ENCODE measurements around the gene FMNL2. TPM values are rescaled to one million over a fixed set of nuclear protein-coding genes. Genes with fewer than 3 reads are reported as not detected.
A peak's percentile ranks its signal among the peaks of the same experiment; 100 is the strongest.

The FMNL2 gene
- total RNA-seq, 5 donors from 2014 or later (not counting 1 experiment from before 2014, with no cell fraction given): 0.63 to 0.96 (median 0.75) TPM

DNA sequence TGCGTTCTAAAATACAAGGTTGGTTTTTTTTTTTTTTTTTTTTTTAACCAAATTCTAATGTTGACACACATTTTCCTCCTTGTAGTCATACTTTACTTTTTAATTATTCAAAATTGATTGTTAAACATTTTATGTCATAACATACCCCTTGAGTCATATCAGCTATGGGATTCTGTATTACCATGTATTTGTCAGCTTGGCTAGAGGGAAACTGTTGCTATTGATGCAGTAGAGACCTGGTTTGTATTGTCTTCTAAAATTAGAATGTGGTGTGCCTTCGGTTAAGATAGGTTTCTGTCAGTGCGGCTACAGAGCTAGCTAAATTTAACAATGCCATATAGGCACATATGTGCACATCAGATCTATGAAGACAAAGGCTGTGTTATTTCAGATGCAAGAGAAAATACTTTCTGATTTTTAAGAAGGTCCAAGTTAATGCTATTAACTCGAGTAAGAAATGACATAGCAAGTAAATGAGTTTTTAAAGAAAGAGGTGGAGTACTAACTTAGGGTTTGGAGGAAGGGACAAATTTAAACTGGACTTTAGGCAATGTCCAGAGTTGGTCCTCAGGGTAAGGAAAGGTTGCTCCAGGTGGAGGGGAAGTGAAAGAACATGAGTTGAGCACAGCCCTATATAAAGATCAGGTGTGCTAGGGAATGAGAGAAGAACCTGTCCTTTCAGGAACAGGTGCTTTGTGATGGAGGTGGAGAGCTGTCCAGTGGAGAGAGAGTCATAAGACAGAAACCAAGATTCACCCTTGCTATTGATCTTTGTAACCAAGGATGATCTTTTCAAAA is 230.0 kb downstream of the FMNL2 start:
- ChIA-PET CTCF (no interaction called here), POLR2A (interaction anchor here in 1 of 2 donors (0.7 kb wide), 1 partner anchor 320 kb away, joined by 5 read pairs; no protein-coding TSS in a partner anchor)
- no peaks in the 10 kb centered on the region for H3K9me3 ChIP-seq
- 43% methylated on average over 1 of the region's 4 CpGs for WGBS (ENCODE audit: insufficient coverage)
- Mint-ChIP-seq H3K36me3 (no peaks in the 10 kb centered on the region), H3K27ac (no peak overlapping the region), H3K4me1 (no peaks in the 10 kb centered on the region), H3K27me3 (peaks cover 9 to 16% of the 10 kb centered on the region in 2 donors), H3K9me3 (no peaks in the 10 kb centered on the region), H3K4me3 (no peak overlapping the region)
- DNase-seq (no peak), ATAC-seq (replicated peaks in 1 of 4) (no peak)
- no peak overlapping the region for H3K4me3 ChIP-seq (ENCODE audit: control insufficient read depth in 1 of 2, extremely low read depth in 1 of 2, low read length in 1 of 2)
- H3K4me1 ChIP-seq (ENCODE audit: control insufficient read depth in 1 of 2, extremely low read depth in 1 of 2, insufficient read depth in 2 of 2, low read length in 2 of 2): no peaks in the 10 kb centered on the region
- H3K27me3 ChIP-seq (replicated peaks in 1 of 2; ENCODE audit: control insufficient read depth in 2 of 2, extremely low read depth in 1 of 2, insufficient read depth in 2 of 2, low read length in 1 of 2): peaks cover 0 to 4% of the 10 kb centered on the region in 2 experiments
- no peaks in the 10 kb centered on the region for H3K36me3 ChIP-seq (ENCODE audit: control insufficient read depth in 2 of 2, extremely low read depth in 1 of 2, insufficient read depth in 1 of 2, low read length in 1 of 2)
- H3K27ac ChIP-seq (ENCODE audit: low read length): no peak overlapping the region

DNA sequence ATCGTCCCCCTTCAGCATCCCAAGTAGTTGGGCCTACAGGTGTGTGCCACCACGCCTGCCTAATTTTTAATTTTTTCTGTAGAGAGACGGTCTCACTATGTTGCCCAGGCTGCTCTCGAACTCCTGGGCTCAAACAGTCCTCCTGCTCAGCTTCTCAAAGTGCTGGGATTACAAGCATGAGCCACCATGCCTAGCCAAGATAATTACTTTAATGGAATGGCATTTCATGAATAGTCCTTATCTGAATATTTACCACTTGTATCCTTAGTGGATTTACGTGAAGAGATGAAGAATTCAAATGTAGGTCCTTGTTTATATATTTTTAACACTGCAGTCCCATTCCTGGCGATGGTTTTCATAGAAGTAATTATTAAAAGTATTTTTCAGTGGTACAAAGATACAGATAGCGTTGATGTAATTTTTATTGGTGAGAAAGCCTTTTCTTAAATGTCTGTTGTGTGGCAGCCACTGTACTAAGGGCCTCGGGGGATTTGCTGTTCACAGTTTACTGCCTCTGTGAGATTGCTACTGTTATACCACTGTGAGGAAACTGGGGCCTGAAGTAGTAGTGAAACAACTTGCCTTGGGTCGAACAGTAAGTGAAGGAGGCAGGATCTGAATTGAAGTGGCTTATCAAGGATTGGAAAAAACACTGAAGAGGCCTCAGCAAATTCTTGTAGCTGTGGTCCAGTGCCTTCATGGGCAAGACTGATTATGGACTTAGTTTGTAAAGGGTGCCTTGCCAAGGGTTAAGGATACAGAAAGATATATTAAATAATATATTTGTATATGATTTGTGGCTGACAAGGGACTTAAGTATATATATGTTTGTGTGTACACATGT is 231.1 kb downstream of the FMNL2 start:
- H3K36me3 ChIP-seq (ENCODE audit: control insufficient read depth in 2 of 2, extremely low read depth in 1 of 2, insufficient read depth in 1 of 2, low read length in 1 of 2): no peaks in the 10 kb centered on the region
- Mint-ChIP-seq H3K36me3 (no peaks in the 10 kb centered on the region), H3K4me1 (no peaks in the 10 kb centered on the region), H3K4me3 (no peak overlapping the region), H3K27ac (no peak overlapping the region), H3K27me3 (peaks cover 9 to 16% of the 10 kb centered on the region in 2 donors), H3K9me3 (no peaks in the 10 kb centered on the region)
- ChIA-PET POLR2A (no interaction called here), CTCF (no interaction called here)
- H3K27me3 ChIP-seq (replicated peaks in 1 of 2; ENCODE audit: control insufficient read depth in 2 of 2, extremely low read depth in 1 of 2, insufficient read depth in 2 of 2, low read length in 1 of 2): peaks cover 0 to 4% of the 10 kb centered on the region in 2 experiments
- H3K4me1 ChIP-seq (ENCODE audit: control insufficient read depth in 1 of 2, extremely low read depth in 1 of 2, insufficient read depth in 2 of 2, low read length in 2 of 2): no peaks in the 10 kb centered on the region
- H3K4me3 ChIP-seq (ENCODE audit: control insufficient read depth in 1 of 2, extremely low read depth in 1 of 2, low read length in 1 of 2): no peak overlapping the region
- WGBS (ENCODE audit: insufficient coverage): 81% methylated on average over 6 of the region's 9 CpGs
- H3K27ac ChIP-seq (ENCODE audit: low read length): no peak overlapping the region
- H3K9me3 ChIP-seq: no peaks in the 10 kb centered on the region
- ATAC-seq (replicated peaks in 1 of 4) (no peak), DNase-seq (no peak)

DNA sequence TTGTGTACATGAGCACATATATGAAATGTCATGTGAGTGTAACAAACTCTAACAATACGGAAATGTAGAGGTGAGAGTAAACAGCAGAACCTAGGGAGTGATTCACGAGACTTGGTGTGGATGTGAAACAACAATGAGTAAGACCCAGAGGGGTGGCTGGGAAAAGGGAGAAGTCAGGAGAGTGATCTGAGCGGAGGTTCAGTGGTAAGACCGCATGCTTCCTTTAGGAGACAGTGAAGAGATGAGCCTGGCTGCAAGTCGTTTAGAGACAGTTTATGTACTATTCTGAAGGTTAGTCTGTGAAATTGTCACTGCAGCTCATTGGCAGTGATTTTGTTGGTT is 231.7 kb downstream of the FMNL2 start:
- ChIA-PET POLR2A (no interaction called here), CTCF (no interaction called here)
- Mint-ChIP-seq H3K36me3 (no peaks in the 10 kb centered on the region), H3K4me3 (no peak overlapping the region), H3K4me1 (no peaks in the 10 kb centered on the region), H3K27ac (no peak overlapping the region), H3K9me3 (no peaks in the 10 kb centered on the region), H3K27me3 (peaks cover 9 to 14% of the 10 kb centered on the region in 2 donors)
- Histone ChIP-seq H3K27me3 (replicated peaks in 1 of 2; ENCODE audit: control insufficient read depth in 2 of 2, extremely low read depth in 1 of 2, insufficient read depth in 2 of 2, low read length in 1 of 2) (peaks cover 0 to 4% of the 10 kb centered on the region in 2 experiments), H3K9me3 (no peaks in the 10 kb centered on the region), H3K4me1 (ENCODE audit: control insufficient read depth in 1 of 2, extremely low read depth in 1 of 2, insufficient read depth in 2 of 2, low read length in 2 of 2) (no peaks in the 10 kb centered on the region), H3K4me3 (ENCODE audit: control insufficient read depth in 1 of 2, extremely low read depth in 1 of 2, low read length in 1 of 2) (no peak overlapping the region), H3K36me3 (ENCODE audit: control insufficient read depth in 2 of 2, extremely low read depth in 1 of 2, insufficient read depth in 1 of 2, low read length in 1 of 2) (no peaks in the 10 kb centered on the region), H3K27ac (ENCODE audit: low read length) (no peak overlapping the region)
- DNase-seq (peak in 1 of 35 experiments; percentile 0), ATAC-seq (replicated peaks in 1 of 4) (no peak)
- 68% methylated on average over 5 of the region's 5 CpGs for whole genome bisulfite sequencing (ENCODE audit: insufficient coverage)

DNA sequence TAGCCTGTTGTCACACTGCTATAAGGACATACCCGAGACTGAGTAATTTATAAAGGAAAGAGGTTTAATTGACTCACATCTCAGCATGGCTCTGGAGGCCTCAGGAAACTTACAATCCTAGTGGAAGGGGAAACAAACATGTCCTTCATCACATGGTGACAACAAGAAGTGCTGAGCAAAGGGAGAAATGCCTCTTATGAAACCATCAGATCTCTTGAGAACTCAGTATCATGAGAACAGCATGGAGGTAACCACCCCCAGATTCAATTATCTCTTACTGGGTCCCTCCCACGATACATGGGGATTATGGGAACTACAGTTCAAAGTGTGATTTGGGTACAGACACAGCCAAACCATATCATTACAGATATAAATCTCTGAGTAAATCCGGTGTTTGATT is 233.6 kb downstream of the FMNL2 start:
- H3K4me3 ChIP-seq (ENCODE audit: control insufficient read depth in 1 of 2, extremely low read depth in 1 of 2, low read length in 1 of 2): no peak overlapping the region
- DNase-seq (no peak), ATAC-seq (replicated peaks in 1 of 4) (no peak)
- H3K36me3 Mint-ChIP-seq: no peaks in the 10 kb centered on the region
- H3K4me1 Mint-ChIP-seq: peaks cover 0 to 3% (median 0%) of the 10 kb centered on the region in 3 donors
- ChIA-PET POLR2A (no interaction called here), CTCF (no interaction called here)
- no peaks in the 10 kb centered on the region for H3K36me3 ChIP-seq (ENCODE audit: control insufficient read depth in 2 of 2, extremely low read depth in 1 of 2, insufficient read depth in 1 of 2, low read length in 1 of 2)
- H3K27me3 Mint-ChIP-seq: peaks cover 9 to 14% of the 10 kb centered on the region in 2 donors
- no peaks in the 10 kb centered on the region for H3K9me3 Mint-ChIP-seq
- no peak overlapping the region for H3K27ac Mint-ChIP-seq
- no CpG with 5 or more reads among the region's 3 CpGs for WGBS (ENCODE audit: insufficient coverage)
- H3K4me3 Mint-ChIP-seq: no peak overlapping the region
- H3K4me1 ChIP-seq (ENCODE audit: control insufficient read depth in 1 of 2, extremely low read depth in 1 of 2, insufficient read depth in 2 of 2, low read length in 2 of 2): no peaks in the 10 kb centered on the region
- no peak overlapping the region for H3K27ac ChIP-seq (ENCODE audit: low read length)
- peaks cover 0 to 4% of the 10 kb centered on the region in 2 experiments for H3K27me3 ChIP-seq (replicated peaks in 1 of 2; ENCODE audit: control insufficient read depth in 2 of 2, extremely low read depth in 1 of 2, insufficient read depth in 2 of 2, low read length in 1 of 2)
- H3K9me3 ChIP-seq: no peaks in the 10 kb centered on the region

DNA sequence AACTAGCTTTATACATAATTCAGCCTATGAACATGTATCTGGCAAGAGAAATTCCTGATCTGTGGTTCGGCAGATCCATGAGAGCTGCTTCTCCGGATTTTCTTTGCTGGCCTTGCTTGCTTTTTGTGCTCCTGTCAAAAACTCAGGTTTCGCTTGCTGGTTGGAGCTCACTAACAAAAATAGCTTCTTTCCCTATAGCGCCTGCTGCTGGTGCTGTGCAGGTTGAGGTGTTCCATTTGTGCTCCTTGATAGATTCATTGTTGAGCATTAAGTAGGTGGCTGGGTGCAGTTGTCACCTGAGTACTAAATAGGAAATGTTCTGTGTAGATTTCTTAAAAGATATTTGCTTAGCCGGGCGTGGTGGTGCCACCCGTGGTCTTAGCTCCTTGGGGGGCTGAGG is 234.2 kb downstream of the FMNL2 start:
- 85% methylated on average over 4 of the region's 7 CpGs for WGBS (ENCODE audit: insufficient coverage)
- Mint-ChIP-seq H3K36me3 (no peaks in the 10 kb centered on the region), H3K4me3 (no peak overlapping the region), H3K27me3 (peaks cover 9 to 14% of the 10 kb centered on the region in 2 donors), H3K9me3 (no peaks in the 10 kb centered on the region), H3K27ac (no peak overlapping the region), H3K4me1 (peaks cover 0 to 3% (median 0%) of the 10 kb centered on the region in 3 donors)
- POLR2A ChIA-PET: no interaction called here
- Histone ChIP-seq H3K36me3 (ENCODE audit: control insufficient read depth in 2 of 2, extremely low read depth in 1 of 2, insufficient read depth in 1 of 2, low read length in 1 of 2) (no peaks in the 10 kb centered on the region), H3K27me3 (replicated peaks in 1 of 2; ENCODE audit: control insufficient read depth in 2 of 2, extremely low read depth in 1 of 2, insufficient read depth in 2 of 2, low read length in 1 of 2) (peaks cover 0 to 4% of the 10 kb centered on the region in 2 experiments), H3K4me1 (ENCODE audit: control insufficient read depth in 1 of 2, extremely low read depth in 1 of 2, insufficient read depth in 2 of 2, low read length in 2 of 2) (no peaks in the 10 kb centered on the region), H3K4me3 (ENCODE audit: control insufficient read depth in 1 of 2, extremely low read depth in 1 of 2, low read length in 1 of 2) (no peak overlapping the region), H3K9me3 (no peaks in the 10 kb centered on the region), H3K27ac (ENCODE audit: low read length) (no peak overlapping the region)
- CTCF ChIA-PET: no interaction called here
- ATAC-seq (replicated peaks in 1 of 4): no peak
- DNase-seq: no peak

DNA sequence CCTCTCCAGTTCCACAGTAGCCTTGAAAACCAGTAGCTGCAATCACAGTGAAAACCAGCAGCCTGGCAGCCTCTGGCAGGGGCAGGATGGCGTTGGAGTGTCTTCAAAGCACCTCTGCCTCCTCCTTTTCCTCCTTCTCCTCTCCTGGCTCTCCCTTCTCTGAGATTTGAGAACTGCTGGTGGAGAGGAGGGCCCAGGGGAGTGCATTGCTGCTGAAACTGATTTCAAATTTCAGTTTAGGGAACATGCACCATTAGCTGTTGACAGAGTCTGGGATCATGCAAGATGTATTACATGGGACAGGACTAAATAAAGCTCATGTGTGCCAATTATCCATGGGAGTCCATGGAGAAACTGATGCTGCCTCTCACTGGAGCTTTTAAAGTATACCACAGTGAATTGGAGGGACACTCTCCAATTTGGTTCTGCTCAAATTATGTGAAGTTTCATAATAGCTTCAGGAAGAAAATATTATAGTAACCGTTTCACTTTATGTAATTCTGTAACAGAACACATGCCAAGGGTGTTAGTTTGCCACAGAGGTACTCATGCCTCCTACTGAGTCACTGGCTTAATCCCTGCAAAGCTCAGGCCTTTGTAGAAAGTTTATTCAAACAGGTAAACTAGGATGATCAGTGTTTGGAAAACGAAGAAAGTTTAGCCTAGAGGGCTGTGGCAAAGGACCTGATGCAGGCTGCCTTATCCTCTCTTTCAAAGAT is 236.2 kb downstream of the FMNL2 start:
- Mint-ChIP-seq H3K27ac (no peak overlapping the region), H3K4me3 (no peak overlapping the region), H3K4me1 (peaks cover 0 to 3% (median 0%) of the 10 kb centered on the region in 3 donors), H3K36me3 (no peaks in the 10 kb centered on the region), H3K9me3 (no peaks in the 10 kb centered on the region), H3K27me3 (peaks cover 5 to 8% of the 10 kb centered on the region in 2 donors)
- no peak for ATAC-seq (replicated peaks in 1 of 4)
- Histone ChIP-seq H3K9me3 (no peaks in the 10 kb centered on the region), H3K27ac (ENCODE audit: low read length) (no peak overlapping the region), H3K4me1 (ENCODE audit: control insufficient read depth in 1 of 2, extremely low read depth in 1 of 2, insufficient read depth in 2 of 2, low read length in 2 of 2) (no peaks in the 10 kb centered on the region), H3K4me3 (ENCODE audit: control insufficient read depth in 1 of 2, extremely low read depth in 1 of 2, low read length in 1 of 2) (no peak overlapping the region), H3K36me3 (ENCODE audit: control insufficient read depth in 2 of 2, extremely low read depth in 1 of 2, insufficient read depth in 1 of 2, low read length in 1 of 2) (no peaks in the 10 kb centered on the region), H3K27me3 (replicated peaks in 1 of 2; ENCODE audit: control insufficient read depth in 2 of 2, extremely low read depth in 1 of 2, insufficient read depth in 2 of 2, low read length in 1 of 2) (no peaks in the 10 kb centered on the region)
- WGBS (ENCODE audit: insufficient coverage): no CpG with 5 or more reads among the region's 3 CpGs
- DNase-seq: no peak
- ChIA-PET CTCF (no interaction called here), POLR2A (no interaction called here)
